Cardiac muscle cell (in vitro differentiated cells and primary cell): Measurements from ENCODE around the gene LRRC8E. TPM values are rescaled to one million over a fixed set of nuclear protein-coding genes. Genes with fewer than 3 reads are reported as not detected.

Source experiments
- DNase-seq, 2 donors: peaks; one replicate each; pipeline versions ENCODE4 v3.0.0 to v3.0.0-alpha.2; 2010 to 2017; ENCODE audit warnings: low read depth in 1 of 2, low spot score in 1 of 2
- H3K27ac ChIP-seq: fragments of 200-600 bp; sonication (generic); 2 replicates; pipeline ENCODE4 v1.5.1; 2016
- H3K27me3 ChIP-seq: fragments of 200-600 bp; sonication (generic); 2 replicates; pipeline ENCODE4 v1.6.0; 2016; ENCODE audit warnings: control low read depth
- H3K36me3 ChIP-seq: fragments of 200-600 bp; sonication (generic); 2 replicates; pipeline ENCODE4 v1.5.1; 2016; ENCODE audit warnings: control low read depth
- H3K4me1 ChIP-seq: fragments of 200-600 bp; sonication (generic); 2 replicates; pipeline ENCODE4 v1.8.1; 2017; ENCODE audit warnings: low read depth, mild to moderate bottlenecking, mixed run types
- H3K4me3 ChIP-seq: fragments of 200-600 bp; sonication (generic); 2 replicates; pipeline ENCODE4 v1.5.1; 2016; ENCODE audit warnings: mild to moderate bottlenecking
- H3K9me3 ChIP-seq: fragments of 200-600 bp; sonication (generic); 2 replicates; pipeline ENCODE4 v1.5.1; 2017; ENCODE audit warnings: low read depth, mild to moderate bottlenecking, control low read depth
- CTCF ChIP-seq: IDR thresholded peaks from 2 replicates; pipeline ENCODE4 v1.5.1; 2012; ENCODE audit warnings: low read depth, mild to moderate bottlenecking, low read length
- polyA plus RNA-seq: library from polyadenylated mRNA; unstranded; fragments of >200 nt; fragmentation: Nextera tagmentation; extraction: Ambion mirVana; gene quantifications from 2 replicates; pipeline ENCODE4 v1.2.1, GENCODE V29; 2016
- total RNA-seq: library from RNA; depleted of rRNA; stranded (reverse); fragments of >200 nt; gene quantifications from 2 replicates; pipeline ENCODE4 v1.2.3, GENCODE V29; 2016

LRRC8E gene
- total and polyA plus RNA-seq, 2 experiments from 2014 or later: 2.4 TPM; not detected in 1

GRCh38 chr19:7921302-7921966, 33.1 kb downstream of the LRRC8E start:
- no peaks in the 10 kb centered on the region for H3K36me3 ChIP-seq
- no peak for DNase-seq
- H3K4me1 ChIP-seq: peaks cover 8% of the 10 kb centered on the region
- H3K9me3 ChIP-seq: no peaks in the 10 kb centered on the region
- no peak for TF ChIP-seq CTCF
- H3K4me3 ChIP-seq: peak overlapping the region; percentile 18
- peak overlapping the region; percentile 40 for H3K27ac ChIP-seq
- peaks cover 24% of the 10 kb centered on the region for H3K27me3 ChIP-seq

GRCh38 chr19:7921967-7922835, 33.9 kb downstream of the LRRC8E start:
- no peak for TF ChIP-seq CTCF
- H3K36me3 ChIP-seq: no peaks in the 10 kb centered on the region
- no peaks in the 10 kb centered on the region for H3K9me3 ChIP-seq
- no peak for DNase-seq
- H3K27me3 ChIP-seq: peaks cover 16% of the 10 kb centered on the region
- no peak overlapping the region for H3K4me3 ChIP-seq
- H3K27ac ChIP-seq: no peak overlapping the region
- peaks cover 9% of the 10 kb centered on the region for H3K4me1 ChIP-seq

GRCh38 chr19:7922836-7923195, 34.5 kb downstream of the LRRC8E start:
- H3K4me1 ChIP-seq: peaks cover 4% of the 10 kb centered on the region
- peaks cover 10% of the 10 kb centered on the region for H3K27me3 ChIP-seq
- H3K36me3 ChIP-seq: no peaks in the 10 kb centered on the region
- TF ChIP-seq CTCF: no peak
- no peak overlapping the region for H3K27ac ChIP-seq
- no peak for DNase-seq
- no peaks in the 10 kb centered on the region for H3K9me3 ChIP-seq
- H3K4me3 ChIP-seq: no peak overlapping the region

GRCh38 chr19:7923295-7924191, 35.2 kb downstream of the LRRC8E start:
- Histone ChIP-seq H3K4me3 (no peak overlapping the region), H3K36me3 (no peaks in the 10 kb centered on the region)
- DNase-seq: no peak

More at GRCh38 chr19:7923295-7924191, 35.2 kb downstream of the LRRC8E start:
- H3K9me3 ChIP-seq: no peaks in the 10 kb centered on the region
- H3K4me1 ChIP-seq: peaks cover 4% of the 10 kb centered on the region
- peaks cover 3% of the 10 kb centered on the region for H3K27me3 ChIP-seq
- TF ChIP-seq CTCF: no peak
- no peak overlapping the region for H3K27ac ChIP-seq
